Adrenal gland (tissue), 12 donors: Measurements from ENCODE around the gene FBXL7. TPM values are rescaled to one million over a fixed set of nuclear protein-coding genes. Genes with fewer than 3 reads are reported as not detected.

ENCODE experiments used
- DNase-seq, 7 donors: peaks; one replicate each; pipeline ENCODE4 v3.0.0-alpha.2; 2019 to 2020
- H3K27ac ChIP-seq, 5 donors: fragments of 200-600 bp; sonication (generic) in 4 of 5; 1 replicate in 3 of 5; 2 replicates in 2 of 5; pipeline versions ENCODE4 v1.5.1 to v1.8.0; 2016 to 2020; ENCODE audit warnings: mild to moderate bottlenecking in 1 of 5
- H3K27me3 ChIP-seq: fragments of 200-600 bp; 2 replicates; pipeline ENCODE4 v1.8.0; 2021
- H3K36me3 ChIP-seq, 2 donors: fragments of 200-600 bp; replicated peaks in 1 of 2; 1 replicate in 1 of 2; 2 replicates in 1 of 2; pipeline versions ENCODE4 v1.5.1 to v1.8.0; 2018 to 2022
- H3K4me1 ChIP-seq, 2 donors: fragments of 200-600 bp; replicated peaks in 1 of 2; 1 replicate in 1 of 2; 2 replicates in 1 of 2; pipeline versions ENCODE4 v1.5.1 to v1.8.0; 2018 to 2021
- H3K4me3 ChIP-seq, 4 donors: fragments of 200-600 bp; sonication (generic) in 3 of 4; one replicate each; pipeline ENCODE4 v1.5.1; 2016 to 2018
- H3K9me3 ChIP-seq, 3 donors: fragments of 200-600 bp; sonication (generic) in 1 of 3; replicated peaks in 1 of 3; 1 replicate in 2 of 3; 2 replicates in 1 of 3; pipeline versions ENCODE4 v1.5.1 to v1.8.0; 2016 to 2021
- CTCF ChIP-seq, 6 experiments: fragments of 450-650 bp in 4 of 6; fragments of 200-600 bp in 2 of 6; sonication (generic) in 1 of 6; IDR thresholded peaks; 1 replicate in 5 of 6; 2 replicates in 1 of 6; pipeline versions ENCODE4 v1.5.1 to v1.8.0; 2016 to 2021; ENCODE audit warnings: antibody characterized with exemption in 6 of 6, mild to moderate bottlenecking in 2 of 6, moderate library complexity in 1 of 6
- POLR2A ChIP-seq, 2 donors: fragments of 450-650 bp; IDR thresholded peaks; one replicate each; pipeline ENCODE4 v1.6.1; 2017; ENCODE audit warnings: antibody characterized with exemption in 2 of 2, mild to moderate bottlenecking in 2 of 2, moderate library complexity in 1 of 2
- WGBS, 4 donors: extraction: QIAGEN DNeasy Blood & Tissue Kit in 2 of 4; methylation state at CpG; one replicate each; pipeline versions ENCODE4 v1.1.5 to v1.1.7; 2013 to 2017; 5-methylcytosine and 5-hydroxymethylcytosine counted together
- intact Hi-C, 2 donors: fragments of 100-400 bp; cut with DNase I; formaldehyde crosslinking; loops; one replicate each; pipeline versions ENCODE4 v1.14.1 to v1.15.0; 2022 to 2023
- polyA plus RNA-seq, 3 donors: library from polyadenylated mRNA; stranded (reverse); fragments of 200-250 nt in 2 of 3; fragments of 350-450 nt in 1 of 3; fragmentation: Illumina TruSeq in 1 of 3; extraction: RNeasy Lipid Tissue Mini Kit (QIAGEN cat#74804) in 1 of 3; gene quantifications; one replicate each; pipeline ENCODE4 v1.2.3, GENCODE V29; 2013 to 2014
- total RNA-seq, 9 donors: library from RNA; depleted of rRNA in 4 of 9; stranded (reverse); fragments of >200 nt in 4 of 9; fragments of 120-200 nt in 1 of 9; fragmentation: NEBNext Ultra II Directional in 1 of 9; extraction: Animal tissue kit (Norgen Biotek cat#: 25700) in 1 of 9; gene quantifications; one replicate each; pipeline versions ENCODE4 v1.1.0 to v1.2.4, GENCODE V29; 2013 to 2023
- donor health status: healthy with polysubstance abuse.
- donor health status: Bipolar disorder and iron deficiency.
- donor health status: DM: yes; HTN: yes; CAD: no.
- donor health status: DM: no; HTN: no; CAD: no.
- donor health status: DM: no; HTN: no; CAD: no.
- donor health status: DM: yes; HTN: yes; CAD: no.

FBXL7 gene
- total and polyA plus RNA-seq, 12 donors = 22.6 to 59.1 (median 34.0) TPM

GRCh38 chr5:15627647-15628046 is 127.7 kb downstream of the FBXL7 start:
- TF ChIP-seq POLR2A (IDR thresholded peaks at IDR 0.05) (no peak), CTCF (IDR thresholded peaks at IDR 0.05) (no peak)
- no peak overlapping the region for H3K27ac ChIP-seq
- no peaks in the 10 kb centered on the region for H3K36me3 ChIP-seq
- H3K4me1 ChIP-seq = peaks cover 0 to 15% of the 10 kb centered on the region in 2 donors
- 68 to 74% (median 71%) methylated on average over 2 of the region's 2 CpGs for WGBS, 4 donors
- H3K27me3 ChIP-seq = no peaks in the 10 kb centered on the region
- H3K4me3 ChIP-seq = no peak overlapping the region
- H3K9me3 ChIP-seq = no peaks in the 10 kb centered on the region
- intact Hi-C loops = no loop called here
- DNase-seq = no peak

- Histone ChIP-seq H3K36me3 (no peaks in the 10 kb centered on the region), H3K4me1 (peaks cover 5 to 25% of the 10 kb centered on the region in 2 donors), H3K27ac (no peak overlapping the region), H3K27me3 (no peaks in the 10 kb centered on the region), H3K9me3 (no peaks in the 10 kb centered on the region), H3K4me3 (no peak overlapping the region)
- TF ChIP-seq POLR2A (IDR thresholded peaks at IDR 0.05) = no peak
- TF ChIP-seq CTCF (IDR thresholded peaks at IDR 0.05) = no peak
- intact Hi-C loops = no loop called here
- DNase-seq = no peak
Observed at GRCh38 chr5:15630441-15630840, 130.5 kb downstream of the FBXL7 start.

- intact Hi-C loops = no loop called here
- no peak for DNase-seq
- Histone ChIP-seq H3K4me1 (peaks cover 7 to 27% of the 10 kb centered on the region in 2 donors), H3K36me3 (no peaks in the 10 kb centered on the region), H3K4me3 (no peak overlapping the region), H3K27me3 (no peaks in the 10 kb centered on the region), H3K27ac (peak overlapping the region in 1 of 5 donors; percentile 62), H3K9me3 (no peaks in the 10 kb centered on the region)
- 88 to 97% (median 95%) methylated on average over 4 of the region's 4 CpGs for WGBS, 4 donors
- TF ChIP-seq POLR2A (IDR thresholded peaks at IDR 0.05) (no peak), CTCF (IDR thresholded peaks at IDR 0.05) (no peak)
Observed at GRCh38 chr5:15634591-15635288, 134.8 kb downstream of the FBXL7 start.

GRCh38 chr5:15635289-15635616 is 135.3 kb downstream of the FBXL7 start:
- peaks cover 12 to 27% of the 10 kb centered on the region in 2 donors for H3K4me1 ChIP-seq
- intact Hi-C loops = no loop called here
- no peaks in the 10 kb centered on the region for H3K27me3 ChIP-seq
- H3K27ac ChIP-seq = peak overlapping the region in 1 of 5 donors; percentile 62
- TF ChIP-seq CTCF (IDR thresholded peaks at IDR 0.05) = no peak
- no peak for TF ChIP-seq POLR2A (IDR thresholded peaks at IDR 0.05)
- peak in 1 of 7 donors; percentile 16 for DNase-seq
- 78 to 100% (median 84%) methylated on average over 1 of the region's 1 CpG for WGBS, 4 donors
- no peaks in the 10 kb centered on the region for H3K36me3 ChIP-seq
- no peaks in the 10 kb centered on the region for H3K9me3 ChIP-seq
- no peak overlapping the region for H3K4me3 ChIP-seq
